Epithelial cell of alveolus of lung (primary cell): ENCODE results near the gene SLC8A1. TPM values are rescaled to one million over a fixed set of nuclear protein-coding genes. Genes with fewer than 3 reads are reported as not detected.

Experiments
- total RNA-seq: library from RNA; depleted of rRNA; stranded (reverse); fragments of >200 nt; gene quantifications from 2 replicates; pipeline ENCODE4 v1.2.1, GENCODE V29; 2015

Gene SLC8A1
- 1.9 and 5.9 TPM in 2 replicates for total RNA-seq

DNA sequence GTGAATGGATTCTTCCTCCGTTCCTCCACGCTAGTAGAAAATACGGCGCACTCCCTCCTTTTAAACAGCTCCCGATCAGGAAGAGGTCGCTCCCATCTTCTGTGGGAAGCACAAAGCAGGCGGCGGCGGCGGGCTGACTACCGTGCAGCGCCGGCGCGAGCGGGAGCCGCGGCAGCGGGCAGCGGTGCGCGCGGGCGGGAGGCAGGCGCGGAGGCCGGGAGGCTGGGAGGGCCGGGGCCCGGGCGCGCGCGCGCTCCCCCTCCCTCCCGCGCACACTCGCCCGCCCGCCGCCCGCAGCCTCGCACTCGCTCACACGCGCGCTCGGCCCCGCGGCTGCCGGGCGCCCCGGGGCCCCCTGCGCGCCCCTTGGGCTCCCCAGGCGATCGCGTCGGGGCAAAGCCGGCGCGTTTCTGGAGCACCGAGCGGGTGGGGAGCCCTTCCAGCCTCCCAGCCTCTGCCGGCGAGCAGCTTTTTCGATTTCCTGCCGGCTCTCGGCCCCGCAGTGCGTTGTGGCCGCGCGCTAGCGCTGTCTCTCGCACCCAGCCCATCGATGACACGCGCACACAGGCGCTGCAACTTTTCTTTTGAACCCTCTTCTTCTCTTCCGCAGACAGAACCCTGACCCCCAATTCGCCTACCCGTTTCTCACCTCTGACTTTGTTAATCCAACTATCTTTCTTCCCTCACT, at the start of gene SLC8A1:
SLC8A1 (minus strand) TSS at position 173 of the 688 bp plus-strand sequence.

